NCI-H2029 (cell line): Measurements from ENCODE around the gene GHRHR.

Experiments used
- DNase-seq: peaks from one replicate; lab custom pipeline; 2025; lab: John Stamatoyannopoulos, UW

The GHRHR gene

DNA sequence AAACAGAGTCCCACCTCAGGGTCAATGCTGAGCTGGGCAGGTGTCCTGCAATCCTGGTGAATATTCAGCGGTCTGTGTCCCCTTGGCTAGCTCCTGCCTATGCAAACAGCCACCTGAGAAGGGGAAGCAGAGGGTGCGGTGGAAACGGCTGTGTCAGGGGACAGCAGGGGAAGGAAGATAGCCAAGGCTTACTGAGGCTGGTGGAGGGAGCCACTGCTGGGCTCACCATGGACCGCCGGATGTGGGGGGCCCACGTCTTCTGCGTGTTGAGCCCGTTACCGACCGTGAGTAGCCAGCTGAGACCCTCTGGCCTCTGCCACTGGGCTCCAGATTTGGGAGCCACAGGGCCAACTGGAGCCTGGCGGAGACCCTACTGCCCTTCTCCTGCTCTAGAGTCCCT is at the start of gene GHRHR:
TSS of gene GHRHR (plus strand) at position 112 of the 400 bp plus-strand sequence. CDS start at position 228, 116 bp downstream.
- no peak for DNase-seq

DNA sequence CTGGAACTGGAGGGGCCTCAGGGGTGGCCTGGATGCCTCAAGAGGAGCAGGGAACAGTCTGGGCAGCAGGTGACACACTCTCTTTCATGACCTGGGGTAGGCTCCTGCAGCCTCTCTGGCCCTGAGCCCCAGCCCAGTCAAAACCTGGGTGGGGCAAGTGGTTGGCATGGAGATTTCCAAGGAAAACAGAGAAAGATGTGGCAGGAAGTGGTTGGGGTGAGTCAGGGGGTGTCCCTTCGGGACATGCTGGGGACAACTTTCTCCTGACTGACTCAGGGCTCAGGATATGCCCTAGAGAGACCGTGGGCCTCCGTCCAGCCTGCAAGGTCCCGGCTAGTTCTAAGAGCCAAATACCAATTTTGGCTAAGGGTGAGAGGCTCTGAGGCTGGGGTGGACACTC is 49.2 kb upstream of the GHRHR start:
- DNase-seq, result no peak

DNA sequence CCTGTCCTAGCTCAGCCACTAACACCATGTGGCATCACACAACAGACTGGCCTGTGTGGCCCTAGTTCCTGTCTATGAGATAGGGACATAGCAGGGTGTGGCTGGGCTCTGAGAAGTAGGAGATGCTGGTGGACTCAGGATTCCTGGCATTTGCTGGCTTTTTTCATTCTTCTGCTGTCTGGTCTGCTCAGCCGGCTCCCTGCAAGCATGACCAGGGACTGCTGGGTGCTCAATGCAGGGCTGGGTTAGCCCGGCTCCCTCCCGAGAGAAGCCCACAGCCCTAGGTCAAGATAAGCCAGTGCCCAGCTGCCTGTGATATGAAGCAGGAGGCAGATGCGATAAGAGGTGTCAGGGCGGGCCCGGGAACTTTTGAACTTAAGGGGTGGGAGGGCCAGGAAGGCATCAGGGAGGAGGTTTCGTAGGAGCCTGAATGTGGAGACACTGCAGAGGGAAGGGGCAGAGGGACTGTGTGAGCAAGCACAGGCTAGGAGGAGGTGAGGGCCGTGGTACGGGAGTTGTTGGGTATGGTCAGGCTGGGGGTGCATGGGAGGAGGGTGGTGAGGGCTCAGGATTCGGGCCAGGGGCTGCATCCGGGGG is 48.6 kb upstream of the GHRHR start:
- no peak for DNase-seq

DNA sequence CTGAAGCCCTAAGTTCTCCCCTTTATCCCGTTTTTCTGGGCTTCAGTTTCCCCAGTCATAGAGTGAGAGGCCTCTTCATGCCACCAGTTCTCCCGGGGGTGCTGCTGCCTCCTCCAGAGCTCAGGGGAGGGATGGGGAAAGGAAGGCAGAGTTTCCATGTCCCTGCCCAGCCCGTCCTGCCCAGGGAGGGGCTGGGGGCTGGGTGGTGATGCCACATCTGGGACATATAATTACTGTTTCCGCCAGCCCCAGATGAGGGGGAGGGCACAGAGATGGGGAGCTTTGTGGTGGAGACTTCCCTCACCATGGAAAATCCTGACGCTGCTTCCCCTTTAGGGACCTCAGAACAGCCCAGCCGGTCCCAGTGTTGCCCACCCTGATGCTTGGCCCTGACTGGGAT is 48.0 kb upstream of the GHRHR start:
- DNase-seq, result no peak

DNA sequence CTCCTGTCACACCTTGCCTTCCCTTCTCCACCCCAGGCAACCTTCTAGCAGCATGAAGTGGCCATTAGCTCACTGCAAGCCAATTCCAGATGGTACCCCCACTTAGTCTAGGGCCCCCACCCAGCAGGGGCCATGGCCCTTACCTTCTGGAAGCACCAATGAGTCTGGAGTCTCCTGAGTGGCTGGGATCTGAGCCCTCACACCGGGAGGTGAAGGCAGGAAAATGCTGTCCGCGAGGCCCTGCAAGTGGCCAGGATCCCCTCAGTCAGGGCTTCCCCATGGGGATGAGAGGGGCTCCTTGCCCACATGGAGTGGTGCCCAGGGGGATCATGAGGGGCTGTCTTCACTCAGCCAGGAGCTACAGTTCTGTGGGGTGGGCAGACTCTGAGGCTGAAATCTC is 47.5 kb upstream of the GHRHR start:
- no peak for DNase-seq

DNA sequence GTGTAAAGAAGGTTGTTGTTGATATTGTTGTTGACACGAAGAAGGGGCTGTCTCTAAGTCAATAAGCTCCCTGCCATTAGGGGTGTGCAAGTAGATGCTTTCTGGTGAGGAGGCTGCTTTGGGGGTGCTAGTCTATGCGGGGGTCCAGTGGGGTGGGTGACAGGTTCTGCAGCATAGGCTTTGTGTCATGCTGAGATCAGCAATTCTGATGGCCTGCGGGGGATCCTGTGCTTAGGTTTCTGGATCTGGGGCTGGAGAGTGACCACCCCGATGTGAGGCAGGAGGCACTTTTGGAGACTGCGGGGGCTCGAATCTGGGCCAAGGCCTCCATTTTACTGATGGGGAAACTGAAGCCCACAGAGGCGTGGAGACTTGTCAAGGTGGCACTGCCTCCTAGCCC is 47.0 kb upstream of the GHRHR start:
- DNase-seq, result no peak

DNA sequence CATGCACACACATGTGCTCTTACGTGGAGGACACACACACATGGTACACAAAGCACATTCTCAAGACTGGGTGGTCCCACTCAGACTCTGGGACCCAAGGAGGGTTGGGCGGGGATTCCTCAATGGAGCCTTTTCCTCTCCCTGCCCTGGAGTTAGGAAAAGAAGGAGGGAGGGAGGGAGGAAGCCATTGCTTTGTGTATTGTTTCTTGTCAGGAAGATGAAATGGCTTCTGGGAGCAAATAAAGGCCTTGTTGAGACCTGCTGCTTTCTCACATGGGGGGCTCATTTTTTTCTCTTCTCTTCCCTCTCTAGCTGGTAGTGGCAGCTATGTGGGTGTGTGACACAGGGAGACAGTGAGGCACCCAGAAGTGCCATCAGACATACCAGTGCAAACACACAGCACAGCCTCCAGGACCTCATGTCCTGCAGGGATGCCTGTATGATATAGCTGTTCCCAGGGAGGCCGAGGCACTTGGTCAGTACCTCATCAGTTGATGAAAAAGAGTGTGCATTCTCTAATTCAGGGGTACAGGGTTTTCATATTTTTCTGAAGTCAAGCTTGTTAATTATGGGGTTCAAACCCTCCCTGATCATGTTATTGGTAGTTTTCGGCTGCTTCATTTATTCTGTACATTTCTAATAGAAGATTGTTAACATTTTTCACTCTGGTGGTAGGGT is 46.4 kb upstream of the GHRHR start:
- no peak for DNase-seq

DNA sequence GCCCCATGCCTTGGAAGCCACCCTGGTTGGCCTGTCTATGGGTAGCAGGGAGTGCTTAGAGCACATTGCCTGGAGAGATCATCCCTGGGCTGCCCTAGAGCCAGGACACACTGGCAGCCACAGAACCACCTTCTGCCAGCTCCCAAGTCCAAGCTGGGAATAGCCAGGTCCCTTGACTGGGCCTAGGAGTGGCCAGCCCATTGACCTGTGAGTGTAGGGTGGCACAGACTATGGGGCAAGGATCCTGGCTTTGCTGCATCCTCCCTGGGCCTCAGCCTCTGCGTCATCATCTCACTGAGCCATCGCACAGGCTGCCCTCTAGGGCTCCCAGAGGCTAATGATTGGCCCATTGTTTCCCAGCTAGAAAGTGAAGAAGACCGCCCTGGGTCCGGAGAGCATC is 45.1 kb upstream of the GHRHR start:
- DNase-seq, result no peak

DNA sequence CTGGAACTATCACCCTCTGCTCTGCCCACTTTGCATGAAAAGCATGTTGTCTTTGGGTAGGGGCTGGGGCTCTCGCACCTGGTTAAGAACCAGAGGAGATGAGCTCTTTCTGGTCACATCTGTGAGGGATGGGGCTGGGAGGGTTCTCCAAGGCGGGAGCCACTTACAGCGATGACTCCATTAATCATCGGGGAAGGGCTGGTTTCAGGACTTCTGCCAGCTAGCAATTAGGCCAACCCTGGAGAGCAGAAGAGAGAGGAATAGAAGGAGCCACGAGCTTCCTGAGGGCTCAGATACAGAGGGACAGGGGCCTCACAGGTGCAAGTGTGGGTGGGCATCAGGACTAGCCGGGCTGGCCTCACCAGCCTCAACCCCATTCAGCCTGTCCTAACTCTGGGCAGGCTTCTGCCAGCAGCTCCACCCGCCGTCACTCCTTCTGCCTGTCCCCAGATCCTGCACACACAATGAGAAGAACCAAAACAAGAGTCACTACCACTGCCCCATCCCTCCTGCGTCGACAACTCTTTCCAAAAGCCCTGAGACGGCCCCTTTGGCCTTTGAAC is 43.7 kb upstream of the GHRHR start:
- no peak for DNase-seq

DNA sequence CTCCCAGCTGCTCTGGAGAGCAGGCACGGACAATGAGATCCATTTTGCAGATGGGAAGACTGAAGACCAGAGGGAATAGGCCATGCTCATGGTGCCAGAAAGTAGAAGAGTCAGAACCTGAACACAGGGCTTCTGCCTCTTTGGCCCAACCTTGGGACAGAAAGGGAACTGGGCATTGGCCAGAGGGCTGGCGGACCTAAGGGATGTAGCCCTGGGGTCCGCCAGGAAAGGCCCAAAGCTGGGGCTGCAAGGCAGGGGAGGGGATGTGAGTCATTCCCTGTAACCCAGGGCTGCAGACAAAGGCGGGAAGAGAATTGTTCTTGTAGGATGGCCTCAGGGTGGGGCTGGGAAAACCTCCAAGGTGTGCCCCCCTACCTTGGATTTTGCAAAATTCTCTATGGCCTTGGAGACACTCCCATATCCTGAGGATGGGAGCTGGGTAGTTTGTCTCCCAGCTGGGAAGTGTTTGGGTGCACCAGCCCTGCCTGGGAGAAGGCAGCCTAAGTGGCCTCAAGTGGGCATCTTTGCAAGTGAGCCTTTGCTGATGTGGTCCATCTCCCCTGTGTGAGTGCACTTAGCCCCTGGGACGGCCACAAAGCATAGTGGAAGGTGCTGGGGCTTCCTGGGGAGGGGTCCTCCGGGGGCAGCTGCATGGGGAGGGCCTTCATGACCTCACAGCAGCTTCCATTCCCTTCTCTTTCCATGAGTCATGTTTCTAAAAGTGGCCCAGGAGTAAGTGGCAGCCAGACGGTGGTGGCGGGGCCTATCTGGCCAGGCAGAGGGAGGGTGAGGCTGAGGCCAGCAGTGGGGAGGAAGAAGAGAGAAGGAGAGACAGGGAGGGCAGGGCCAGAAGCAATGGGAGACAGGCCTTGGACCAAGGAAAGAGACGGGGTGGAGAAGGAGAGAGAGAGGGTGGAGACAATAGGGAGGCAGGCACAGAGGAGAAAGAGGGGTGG is 42.9 kb upstream of the GHRHR start:
- no peak for DNase-seq

DNA sequence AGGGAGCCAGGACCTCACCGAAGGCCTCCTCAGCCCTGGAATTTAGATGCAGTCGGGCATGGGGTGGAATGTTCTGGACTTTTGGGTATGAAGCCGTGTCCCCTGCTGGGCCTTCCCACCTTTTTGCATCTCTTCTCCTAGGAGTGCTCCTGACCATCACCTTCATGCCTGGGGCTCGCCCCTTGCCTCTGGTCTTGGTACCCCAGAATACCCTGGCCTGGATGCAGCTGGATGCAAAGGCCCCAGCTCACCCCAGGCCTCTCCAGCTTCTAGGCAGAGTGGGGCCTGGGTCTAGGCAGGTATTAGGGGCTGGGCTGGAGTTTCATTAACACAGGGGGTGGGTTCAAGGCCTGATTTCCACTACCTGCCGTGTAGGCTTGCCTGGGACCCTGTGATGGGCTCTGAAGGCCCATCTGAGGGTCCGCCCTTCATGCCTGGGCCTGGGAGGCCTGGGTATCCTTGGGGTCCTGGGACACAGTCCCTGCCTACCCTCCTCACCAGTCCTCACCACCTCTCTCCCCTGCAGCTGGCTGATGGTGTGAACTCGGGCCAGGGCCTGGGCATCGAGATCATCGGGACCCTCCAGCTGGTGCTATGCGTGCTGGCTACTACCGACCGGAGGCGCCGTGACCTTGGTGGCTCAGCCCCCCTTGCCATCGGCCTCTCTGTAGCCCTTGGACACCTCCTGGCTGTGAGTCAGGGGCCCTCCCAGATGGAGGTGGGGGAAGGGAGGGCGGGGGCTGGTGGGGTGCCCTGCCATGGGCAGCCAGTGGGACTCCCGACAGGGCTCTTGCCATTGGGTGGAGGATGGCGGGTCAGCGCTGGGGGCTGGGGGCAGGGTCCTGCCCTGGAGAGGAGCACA is 42.0 kb upstream of the GHRHR start:
- no peak for DNase-seq

DNA sequence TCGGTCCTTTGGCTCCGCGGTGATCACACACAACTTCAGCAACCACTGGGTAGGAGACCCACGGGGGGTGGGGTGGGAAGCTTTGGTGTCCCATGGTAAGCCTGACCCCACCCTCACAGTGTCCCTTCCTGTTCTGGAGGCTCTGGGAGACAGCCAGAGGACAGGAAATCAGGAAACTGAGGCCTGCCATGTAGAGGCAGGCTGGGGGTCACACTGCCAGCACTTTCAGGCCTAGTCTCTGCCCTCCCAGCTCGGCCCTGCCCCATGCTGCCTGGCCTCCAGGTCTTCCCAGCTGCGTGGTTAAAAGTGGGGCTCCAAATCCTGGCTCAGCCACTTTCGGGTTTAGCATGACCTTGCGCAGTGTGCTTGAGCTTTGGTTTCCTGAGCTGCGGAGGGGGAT is 41.2 kb upstream of the GHRHR start:
- no peak for DNase-seq

DNA sequence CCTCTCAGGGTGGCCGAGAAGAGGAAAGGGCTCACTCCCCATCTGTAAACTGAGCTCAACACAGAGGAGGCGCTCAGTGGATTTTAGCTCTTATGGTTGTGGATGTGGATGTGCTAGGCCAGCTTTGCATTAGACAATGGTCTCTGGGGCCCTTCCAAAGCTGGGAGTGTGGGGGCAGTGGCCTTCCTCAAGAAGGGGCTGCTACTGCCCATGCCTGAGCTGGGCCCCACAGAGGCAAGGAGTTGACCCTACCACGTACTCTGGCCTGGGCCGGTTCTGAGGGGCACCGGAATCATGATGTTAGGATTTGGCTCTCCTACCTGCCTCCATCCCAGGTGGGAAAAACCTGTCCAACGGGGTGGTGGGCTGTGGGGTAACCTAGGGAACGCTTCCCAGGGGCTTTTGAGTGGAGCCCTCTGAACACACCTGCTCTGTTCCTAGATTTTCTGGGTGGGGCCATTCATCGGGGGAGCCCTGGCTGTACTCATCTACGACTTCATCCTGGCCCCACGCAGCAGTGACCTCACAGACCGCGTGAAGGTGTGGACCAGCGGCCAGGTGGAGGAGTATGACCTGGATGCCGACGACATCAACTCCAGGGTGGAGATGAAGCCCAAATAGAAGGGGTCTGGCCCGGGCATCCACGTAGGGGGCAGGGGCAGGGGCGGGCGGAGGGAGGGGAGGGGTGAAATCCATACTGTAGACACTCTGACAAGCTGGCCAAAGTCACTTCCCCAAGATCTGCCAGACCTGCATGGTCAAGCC is 40.6 kb upstream of the GHRHR start:
- no peak for DNase-seq

DNA sequence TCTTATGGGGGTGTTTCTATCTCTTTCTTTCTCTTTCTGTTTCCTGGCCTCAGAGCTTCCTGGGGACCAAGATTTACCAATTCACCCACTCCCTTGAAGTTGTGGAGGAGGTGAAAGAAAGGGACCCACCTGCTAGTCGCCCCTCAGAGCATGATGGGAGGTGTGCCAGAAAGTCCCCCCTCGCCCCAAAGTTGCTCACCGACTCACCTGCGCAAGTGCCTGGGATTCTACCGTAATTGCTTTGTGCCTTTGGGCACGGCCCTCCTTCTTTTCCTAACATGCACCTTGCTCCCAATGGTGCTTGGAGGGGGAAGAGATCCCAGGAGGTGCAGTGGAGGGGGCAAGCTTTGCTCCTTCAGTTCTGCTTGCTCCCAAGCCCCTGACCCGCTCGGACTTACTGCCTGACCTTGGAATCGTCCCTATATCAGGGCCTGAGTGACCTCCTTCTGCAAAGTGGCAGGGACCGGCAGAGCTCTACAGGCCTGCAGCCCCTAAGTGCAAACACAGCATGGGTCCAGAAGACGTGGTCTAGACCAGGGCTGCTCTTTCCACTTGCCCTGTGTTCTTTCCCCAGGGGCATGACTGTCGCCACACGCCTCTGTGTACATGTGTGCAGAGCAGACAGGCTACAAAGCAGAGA is 39.9 kb upstream of the GHRHR start:
- DNase-seq, result no peak

DNA sequence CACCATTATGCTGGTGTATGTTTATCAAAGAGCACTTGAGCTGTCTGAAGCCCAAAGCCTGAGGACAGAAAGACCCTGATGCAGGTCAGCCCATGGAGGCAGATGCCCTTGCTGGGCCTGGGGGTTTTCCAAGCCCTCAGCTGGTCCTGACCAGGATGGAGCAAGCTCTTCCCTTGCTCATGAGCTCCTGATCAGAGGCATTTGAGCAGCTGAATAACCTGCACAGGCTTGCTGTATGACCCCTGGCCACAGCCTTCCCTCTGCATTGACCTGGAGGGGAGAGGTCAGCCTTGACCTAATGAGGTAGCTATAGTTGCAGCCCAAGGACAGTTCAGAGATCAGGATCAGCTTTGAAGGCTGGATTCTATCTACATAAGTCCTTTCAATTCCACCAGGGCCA is 39.1 kb upstream of the GHRHR start:
- no peak for DNase-seq

DNA sequence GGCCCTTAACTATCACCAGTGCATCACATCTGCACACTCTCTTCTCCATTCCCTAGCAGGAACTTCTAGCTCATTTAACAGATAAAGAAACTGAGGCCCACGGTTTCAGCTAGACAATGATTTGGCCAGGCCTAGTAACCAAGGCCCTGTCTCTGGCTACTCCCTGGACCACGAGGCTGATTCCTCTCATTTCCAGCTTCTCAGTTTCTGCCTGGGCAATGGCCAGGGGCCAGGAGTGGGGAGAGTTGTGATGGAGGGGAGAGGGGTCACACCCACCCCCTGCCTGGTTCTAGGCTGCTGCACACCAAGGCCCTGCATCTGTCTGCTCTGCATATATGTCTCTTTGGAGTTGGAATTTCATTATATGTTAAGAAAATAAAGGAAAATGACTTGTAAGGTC is 38.6 kb upstream of the GHRHR start:
- DNase-seq, result no peak

DNA sequence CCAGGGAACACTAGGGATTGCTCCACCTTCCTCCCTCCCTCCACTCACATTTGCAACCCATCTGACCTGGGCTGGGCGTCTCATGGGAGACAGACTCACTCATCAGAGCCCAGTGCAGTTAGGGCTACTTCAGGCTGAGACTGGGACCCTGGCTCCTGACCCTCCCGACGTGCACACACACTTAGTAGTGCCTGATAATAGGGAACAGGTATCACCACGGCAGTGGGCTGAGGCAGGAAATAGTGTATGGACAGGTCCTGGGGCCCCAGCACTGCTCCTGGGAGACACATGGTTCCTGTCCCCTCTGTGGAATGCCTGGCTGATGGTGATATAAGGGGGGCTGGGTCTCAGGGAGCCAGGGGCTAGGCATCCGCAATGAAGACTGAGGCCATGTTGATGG is 37.8 kb upstream of the GHRHR start:
- no peak for DNase-seq

DNA sequence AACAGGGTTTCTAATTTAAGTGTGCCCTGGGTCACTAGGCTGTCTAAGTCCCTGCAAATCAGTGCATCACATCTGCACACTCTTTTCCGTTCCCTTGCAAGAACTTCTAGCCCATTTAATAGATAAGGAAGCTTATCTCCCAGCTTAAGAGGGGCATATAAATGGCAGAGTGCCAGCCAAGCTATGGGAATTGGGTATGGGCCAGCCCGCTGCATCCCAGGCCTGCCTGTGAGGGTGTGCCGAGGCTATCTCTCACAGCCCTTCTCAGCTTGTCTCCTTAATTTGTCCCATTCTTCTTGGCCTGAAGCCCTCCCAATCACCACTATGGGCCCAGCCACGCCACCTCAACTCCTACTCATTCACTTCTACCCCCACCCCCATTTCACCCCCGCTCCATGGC is 37.4 kb upstream of the GHRHR start:
- no peak for DNase-seq

DNA sequence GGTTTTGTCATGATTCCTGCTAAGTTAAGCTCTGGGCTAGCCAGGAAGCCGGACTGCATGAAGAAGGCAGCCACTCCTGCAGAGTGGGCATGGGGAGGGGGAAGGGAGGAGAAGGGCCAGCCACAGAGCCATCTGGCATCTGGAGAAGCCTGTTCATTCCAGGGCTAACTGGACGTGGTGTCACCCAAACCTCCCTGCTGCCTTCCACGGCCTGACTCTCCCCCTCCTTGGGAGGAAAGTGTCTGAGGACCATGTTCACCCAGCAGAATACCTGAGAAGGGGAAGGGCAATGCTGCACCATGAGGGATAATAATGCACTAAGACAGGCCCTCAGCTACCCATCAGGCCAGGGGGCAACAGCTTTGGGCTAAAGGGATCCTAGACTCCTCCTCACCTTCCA is 36.7 kb upstream of the GHRHR start:
- DNase-seq, result no peak

DNA sequence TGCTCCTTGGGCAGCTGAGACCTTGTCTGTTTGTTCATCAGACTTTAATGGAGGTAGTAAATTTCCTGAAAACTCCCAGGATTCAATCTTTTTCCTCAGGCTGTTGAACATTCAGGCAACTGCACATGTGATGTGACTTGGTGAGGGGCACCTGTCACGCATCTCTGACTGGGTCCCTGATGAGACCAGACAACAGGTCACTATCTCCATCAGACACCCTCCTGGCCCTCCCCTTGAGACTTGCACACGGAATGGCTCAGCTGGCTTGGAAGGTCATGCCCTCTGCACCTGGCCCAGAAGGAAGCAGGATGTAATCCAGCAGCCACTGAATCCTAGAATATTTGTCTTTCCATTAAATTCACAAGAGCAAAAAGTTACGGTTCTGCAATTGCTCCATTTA is 36.2 kb upstream of the GHRHR start:
- DNase-seq, result no peak
